Measurements from ENCODE around the gene SLK.

- TF ChIP-seq CTCF (conservative IDR thresholded peaks at IDR 0.05; ENCODE audit: low read depth, low read length), result no peak
- TF ChIP-seq EZH2 (IDR thresholded peaks at IDR 0.05; ENCODE audit: borderline replicate concordance, low read depth, low read length, poor library complexity, severe bottlenecking), result no peak
Measured at GRCh38 chr10:104054430-104054829, 87.5 kb downstream of the SLK start.
